IMR-90 (cell line): Measurements from ENCODE around the gene CFAP73. TPM values are rescaled to one million over a fixed set of nuclear protein-coding genes. Genes with fewer than 3 reads are reported as not detected.

Source experiments
- ATAC-seq: fragments of 200-7000 bp; cut with Tn5 transposase; 2 replicates; pipeline ENCODE4 v1.9.1; 2020; ENCODE audit warnings: low read depth, mild to moderate bottlenecking, moderate library complexity
- BruUV-seq: library from RNA; stranded (reverse); fragments of 400-500 nt; replicated peaks from 2 replicates; lab custom pipeline; 2021; lab: Mats Ljungman, UMichigan
- CTCF ChIA-PET: fragments of 300-600 bp; formaldehyde crosslinking; extraction: SDS; loops from one replicate; lab custom pipeline; 2021; ENCODE audit warnings: antibody characterized with exemption; lab: Yijun Ruan, JAX
- POLR2A ChIA-PET: fragments of 300-600 bp; sonication (Branson Sonifier 250); formaldehyde crosslinking; loops from one replicate; lab custom pipeline; 2022; ENCODE audit warnings: antibody characterized with exemption; ENCODE audit not compliant: unreplicated experiment; lab: Charles Lee
- DNase-seq: peaks from one replicate; pipeline ENCODE4 v3.0.0; 2013
- H2AFZ ChIP-seq: replicated peaks from 2 replicates; pipeline ENCODE3; 2013; ENCODE audit warnings: low read length, mild to moderate bottlenecking; ENCODE audit not compliant: poor library complexity
- H2AK5ac ChIP-seq: 2 replicates; pipeline ENCODE4 v1.6.1; 2013; ENCODE audit warnings: low read depth, low read length, inconsistent platforms
- H2AK9ac ChIP-seq: replicated peaks from 2 replicates; pipeline ENCODE3; 2013; ENCODE audit warnings: mild to moderate bottlenecking, low read depth, low read length, moderate library complexity; ENCODE audit not compliant: poor library complexity
- H2BK120ac ChIP-seq: 2 replicates; pipeline ENCODE4 v1.6.1; 2013; ENCODE audit warnings: low read depth, low read length, inconsistent platforms
- H2BK15ac ChIP-seq: 3 replicates; pipeline ENCODE4 v1.6.1; 2013; ENCODE audit warnings: low read depth, low read length, inconsistent platforms
- H2BK20ac ChIP-seq: 2 replicates; pipeline ENCODE4 v1.6.1; 2013; ENCODE audit warnings: low read depth, mild to moderate bottlenecking, inconsistent platforms, low read length, moderate library complexity
- H2BK5ac ChIP-seq: 2 replicates; pipeline ENCODE4 v1.6.1; 2013; ENCODE audit warnings: mild to moderate bottlenecking, low read depth, low read length, inconsistent platforms; ENCODE audit not compliant: poor library complexity, severe bottlenecking
- H3K14ac ChIP-seq: replicated peaks from 2 replicates; pipeline ENCODE4 v1.6.1; 2013; ENCODE audit warnings: low read depth, low read length, inconsistent platforms
- H3K18ac ChIP-seq: 2 replicates; pipeline ENCODE4 v1.6.1; 2013; ENCODE audit warnings: low read depth, low read length, control low read depth
- H3K23ac ChIP-seq: 2 replicates; pipeline ENCODE4 v1.6.1; 2013; ENCODE audit warnings: low read depth, low read length, inconsistent platforms
- H3K27ac ChIP-seq: 2 replicates; pipeline ENCODE4 v1.5.1; 2013; ENCODE audit warnings: mild to moderate bottlenecking, control low read depth, low read length; ENCODE audit not compliant: insufficient read depth
- H3K27me3 ChIP-seq: 2 replicates; pipeline ENCODE4 v1.6.1; 2013; ENCODE audit warnings: low read length; ENCODE audit not compliant: control insufficient read depth, insufficient read depth
- H3K36me3 ChIP-seq: 2 replicates; pipeline ENCODE4 v1.6.1; 2013; ENCODE audit warnings: low read length, mixed read lengths; ENCODE audit not compliant: control insufficient read depth, insufficient read depth
- H3K4ac ChIP-seq: 2 replicates; pipeline ENCODE4 v1.6.1; 2013; ENCODE audit warnings: low read depth, low read length, inconsistent platforms
- H3K4me1 ChIP-seq: 2 replicates; pipeline ENCODE4 v1.6.1; 2013; ENCODE audit warnings: low read length, mixed read lengths; ENCODE audit not compliant: control insufficient read depth, insufficient read depth
- H3K4me2 ChIP-seq: 2 replicates; pipeline ENCODE4 v1.6.1; 2013; ENCODE audit warnings: low read depth, mild to moderate bottlenecking, control low read depth, low read length, moderate library complexity
- H3K4me3 ChIP-seq: 2 replicates; pipeline ENCODE4 v1.5.1; 2013; ENCODE audit warnings: low read depth, mild to moderate bottlenecking, control low read depth, low read length, moderate library complexity; ENCODE audit not compliant: insufficient read depth
- H3K56ac ChIP-seq: 2 replicates; pipeline ENCODE4 v1.6.1; 2013; ENCODE audit warnings: low read length, inconsistent platforms; ENCODE audit not compliant: insufficient read depth; ENCODE audit errors: extremely low read depth
- H3K79me1 ChIP-seq, 2 experiments: 2 replicates each; pipeline ENCODE4 v1.6.1; 2013; ENCODE audit warnings: low read length in 2 of 2, inconsistent platforms in 1 of 2, low read depth in 1 of 2
- H3K9ac ChIP-seq: 2 replicates; pipeline ENCODE4 v1.6.1; 2013; ENCODE audit warnings: low read depth, low read length, control low read depth
- H3K9me1 ChIP-seq: 2 replicates; pipeline ENCODE4 v1.6.1; 2013; ENCODE audit warnings: low read length, inconsistent platforms; ENCODE audit not compliant: insufficient read depth
- H3K9me3 ChIP-seq: 2 replicates; pipeline ENCODE4 v1.6.1; 2013; ENCODE audit warnings: low read length; ENCODE audit not compliant: control insufficient read depth, insufficient read depth
- H4K20me1 ChIP-seq: 2 replicates; pipeline ENCODE4 v1.6.1; 2013; ENCODE audit warnings: low read length, inconsistent platforms; ENCODE audit not compliant: insufficient read depth
- H4K5ac ChIP-seq: 2 replicates; pipeline ENCODE4 v1.6.1; 2013; ENCODE audit warnings: mild to moderate bottlenecking, low read depth, low read length, control low read depth
- H4K8ac ChIP-seq, 2 experiments: 2 replicates each; pipeline ENCODE4 v1.6.1; 2013; ENCODE audit warnings: low read depth in 2 of 2, low read length in 2 of 2, control low read depth in 1 of 2, inconsistent platforms in 1 of 2
- H4K91ac ChIP-seq: 2 replicates; pipeline ENCODE4 v1.6.1; 2013; ENCODE audit warnings: low read depth, low read length, inconsistent platforms; ENCODE audit not compliant: insufficient read depth
- BHLHE40 ChIP-seq: fragments of 150-350 bp; IDR thresholded peaks from 2 replicates; pipeline ENCODE4 v1.6.1; 2016; ENCODE audit warnings: mild to moderate bottlenecking, low read depth, low read length
- CHD1 ChIP-seq: IDR thresholded peaks from 2 replicates; pipeline ENCODE4 v1.6.1; 2012; ENCODE audit warnings: low read depth, low read length, improper control_type of control experiment
- MAFK ChIP-seq: IDR thresholded peaks from 2 replicates; pipeline ENCODE4 v1.6.1; 2012; ENCODE audit warnings: low read depth, low read length, improper control_type of control experiment
- MAZ ChIP-seq: IDR thresholded peaks from 2 replicates; pipeline ENCODE4 v1.6.1; 2012; ENCODE audit warnings: low read depth, mild to moderate bottlenecking, low read length, improper control_type of control experiment, moderate library complexity, borderline replicate concordance
- SMC3 ChIP-seq: fragments of 150-350 bp; IDR thresholded peaks from 2 replicates; pipeline ENCODE4 v1.6.1; 2016; ENCODE audit warnings: low read depth, mild to moderate bottlenecking, antibody characterized with exemption, low read length, moderate library complexity
- WGBS, 2 experiments: methylation state at CpG; one replicate each; pipeline versions ENCODE4 v1.1.5 to v1.1.7; 2013; ENCODE audit warnings: missing lambda C conversion rate in 2 of 2; ENCODE audit not compliant: insufficient read length in 1 of 2; ENCODE audit errors: extremely low coverage in 2 of 2; 5-methylcytosine and 5-hydroxymethylcytosine counted together
- dilution Hi-C: fragments of 300-500 bp; cut with HindIII; formaldehyde crosslinking; loops from one replicate; pipeline ENCODE4 v1.14.3; 2018; ENCODE audit warnings: low sequenced_read_pairs; ENCODE audit not compliant: unreplicated experiment
- in situ Hi-C: fragments of 300-500 bp; cut with MboI; formaldehyde crosslinking; loops from 3 replicates; pipeline ENCODE4 v1.14.3; 2019; ENCODE audit warnings: low sequenced_read_pairs, inconsistent platforms, mixed read lengths
- intact Hi-C: fragments of 100-400 bp; cut with micrococcal nuclease; formaldehyde crosslinking; loops from 2 replicates; pipeline ENCODE4 v1.10.0; 2022
- polyA plus RNA-seq, 3 experiments: library from polyadenylated mRNA; depleted of rRNA; stranded (reverse); fragments of >200 nt; gene quantifications; 2 replicates each; pipeline ENCODE4 v1.2.3, GENCODE V29; 2012; ENCODE audit warnings: low replicate concordance in 1 of 3
- total RNA-seq: library from RNA; depleted of rRNA; stranded (reverse); fragments of >200 nt; gene quantifications from 2 replicates; pipeline ENCODE4 v1.2.3, GENCODE V29; 2012

Gene CFAP73
- total and polyA plus RNA-seq, 2 of the 4 experiments (the other 2 are of a cell fraction), result not detected

DNA sequence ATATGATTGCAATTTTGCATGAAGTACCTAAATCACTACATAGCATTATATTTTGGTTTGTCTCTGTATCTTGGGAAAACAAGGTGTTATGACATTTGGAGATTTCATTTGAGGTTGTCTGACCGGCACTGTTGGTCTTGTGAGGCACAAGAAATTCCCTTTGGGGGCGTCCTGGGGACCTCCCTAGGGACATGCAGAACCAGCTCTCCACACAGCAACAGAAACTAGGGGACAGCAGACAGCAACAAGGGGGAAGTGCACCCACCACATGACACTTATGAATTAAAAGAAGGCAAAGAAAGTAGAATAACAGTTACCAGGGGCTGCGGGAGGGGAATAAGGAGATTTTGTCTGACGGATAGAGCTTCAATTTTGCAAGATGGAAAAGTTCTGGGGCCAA, 21.4 kb downstream of the CFAP73 start:
- no peak overlapping the region for H2BK120ac ChIP-seq
- no peak overlapping the region for H3K18ac ChIP-seq
- H2AK9ac ChIP-seq, result no peak overlapping the region
- no peaks in the 10 kb centered on the region for H3K27me3 ChIP-seq
- ChIA-PET CTCF (no interaction called here), POLR2A (no interaction called here)
- no peak overlapping the region for H2BK20ac ChIP-seq
- no peak overlapping the region for H3K4me3 ChIP-seq
- H3K4ac ChIP-seq, result no peak overlapping the region
- H3K4me2 ChIP-seq, result no peak overlapping the region
- H4K5ac ChIP-seq, result no peak overlapping the region
- H3K14ac ChIP-seq, result no peak overlapping the region
- no peak overlapping the region for H3K27ac ChIP-seq
- peaks cover 2% of the 10 kb centered on the region; the same call in 1 of the 2 replicates for H3K4me1 ChIP-seq
- no peak overlapping the region for H2AK5ac ChIP-seq
- no peak overlapping the region for H4K91ac ChIP-seq
- H2BK5ac ChIP-seq, result no peak overlapping the region
- no peaks in the 10 kb centered on the region for H3K9me1 ChIP-seq
- H3K36me3 ChIP-seq, result peaks cover 63% of the 10 kb centered on the region
- H3K56ac ChIP-seq, result no peak overlapping the region
- no TSS peak for BruUV-seq
- H3K9me3 ChIP-seq, result no peaks in the 10 kb centered on the region
- in situ Hi-C loops (loop anchor here (5.0 kb wide), 1 partner anchor 124 kb away; no protein-coding TSS in a partner anchor), intact Hi-C loops (no loop called here), dilution Hi-C loops (no loop called here)
- H4K8ac ChIP-seq, result no peak overlapping the region
- H2BK15ac ChIP-seq, result no peak overlapping the region
- ATAC-seq (no peak), DNase-seq (no peak)
- no peak overlapping the region for H2AFZ ChIP-seq
- TF ChIP-seq MAFK, result no peak
- TF ChIP-seq MAZ, result no peak
- TF ChIP-seq BHLHE40, result no peak
- TF ChIP-seq CHD1, result no peak
- TF ChIP-seq SMC3, result no peak
- H3K23ac ChIP-seq, result no peak overlapping the region
- peaks cover 2% of the 10 kb centered on the region for H4K20me1 ChIP-seq
- no peak overlapping the region for H3K9ac ChIP-seq
- 100% methylated on average over 2 of the region's 4 CpGs; no CpG with 5 or more reads in 1 of the 2 experiments for WGBS, 2 experiments
- H3K79me1 ChIP-seq, result peaks cover 5 to 7% of the 10 kb centered on the region in 2 experiments; a peak in 2 of 4 replicates
